GM18511 (cell line): ENCODE data around the gene RAI14.
"Not testable (repeated sequence)": the region's sequence is repeated elsewhere in the genome, so short reads cannot be mapped to it uniquely, and the experiment has no call there.

Experiments
- ATAC-seq: cut with Tn5 transposase; IDR thresholded peaks from one replicate; pipeline ENCODE4 v1.9.1; 2021; ENCODE audit warnings: mild to moderate bottlenecking, moderate library complexity; ENCODE audit not compliant: unreplicated experiment

The RAI14 gene

DNA sequence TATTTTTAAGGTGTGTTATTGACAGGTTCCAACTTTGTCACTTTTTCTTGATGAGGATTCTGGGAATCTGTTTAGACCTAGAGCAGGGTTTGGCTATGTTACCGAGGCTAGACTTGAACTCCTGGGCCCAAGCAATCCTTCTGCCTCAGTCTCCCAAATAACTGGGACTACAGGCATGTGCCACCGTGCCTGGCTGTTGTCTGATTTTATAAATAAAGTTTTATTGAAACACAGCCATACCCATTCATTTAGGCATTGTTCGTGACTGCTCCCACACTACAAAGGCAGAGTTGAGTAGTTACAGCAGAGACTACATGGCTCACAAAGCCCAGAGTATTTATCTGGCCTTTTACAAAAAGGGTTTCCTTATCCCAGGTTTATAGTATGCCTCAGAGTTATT lies 102.4 kb downstream of the RAI14 start:
- no peak for ATAC-seq

DNA sequence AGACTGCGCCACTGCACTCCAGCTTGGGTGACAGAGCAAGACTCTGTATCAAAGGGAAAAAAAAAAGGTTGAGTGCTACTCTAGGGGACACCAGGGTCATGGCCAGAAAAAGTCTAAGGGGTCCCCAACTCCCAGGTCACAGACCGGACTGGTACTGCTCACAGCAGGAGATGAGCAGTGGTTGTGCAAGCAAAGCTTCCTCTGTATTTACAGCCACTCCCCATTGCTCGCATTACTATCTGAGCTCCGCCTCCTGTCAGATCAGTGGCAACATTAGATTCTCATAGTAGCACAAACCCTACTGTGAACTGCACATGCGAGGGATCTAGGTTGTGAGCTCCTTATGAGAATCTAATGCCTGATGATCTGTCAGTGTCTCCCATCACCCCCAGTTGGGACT lies 103.1 kb downstream of the RAI14 start:
- ATAC-seq = not testable (repeated sequence)

DNA sequence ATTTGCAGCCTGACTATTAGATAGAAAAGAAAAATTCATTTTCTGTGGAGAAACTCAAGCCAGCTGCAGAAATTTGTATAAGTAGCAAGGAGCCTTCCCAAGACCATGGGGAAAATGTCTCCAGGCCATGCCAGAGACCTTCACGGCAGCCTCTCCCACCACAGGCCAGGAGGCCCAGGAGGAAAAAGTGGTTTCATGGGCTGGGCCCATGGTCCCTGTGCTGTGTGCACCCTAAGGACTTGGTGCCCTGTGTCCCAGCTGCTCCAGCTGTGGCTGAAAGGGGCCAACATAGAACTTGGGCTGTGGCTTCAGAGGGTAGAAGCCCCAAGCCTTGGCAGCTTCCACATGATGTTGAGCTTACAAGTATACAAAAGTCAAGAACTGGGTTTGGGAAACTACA lies 109.5 kb downstream of the RAI14 start:
- no peak for ATAC-seq

DNA sequence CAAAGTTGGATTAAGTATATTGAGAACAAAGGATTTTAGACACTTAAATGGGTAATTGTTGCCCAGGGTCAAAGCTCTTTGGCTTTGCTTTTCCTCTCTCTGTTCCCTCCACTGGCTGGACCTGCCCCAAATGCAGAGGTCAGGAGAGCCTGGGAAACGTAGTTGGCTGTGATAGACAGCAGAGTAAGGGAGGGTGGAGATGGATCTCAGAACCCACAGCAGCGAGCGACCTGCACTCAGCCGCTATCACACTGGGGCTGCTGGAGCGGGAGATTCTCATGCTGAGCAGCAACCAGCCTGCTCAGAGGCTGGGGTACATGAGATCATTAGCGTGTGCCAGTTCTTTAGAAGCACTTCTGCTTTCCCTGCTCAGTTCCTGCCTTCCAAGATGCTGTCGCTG lies 111.1 kb downstream of the RAI14 start:
- ATAC-seq = no peak

DNA sequence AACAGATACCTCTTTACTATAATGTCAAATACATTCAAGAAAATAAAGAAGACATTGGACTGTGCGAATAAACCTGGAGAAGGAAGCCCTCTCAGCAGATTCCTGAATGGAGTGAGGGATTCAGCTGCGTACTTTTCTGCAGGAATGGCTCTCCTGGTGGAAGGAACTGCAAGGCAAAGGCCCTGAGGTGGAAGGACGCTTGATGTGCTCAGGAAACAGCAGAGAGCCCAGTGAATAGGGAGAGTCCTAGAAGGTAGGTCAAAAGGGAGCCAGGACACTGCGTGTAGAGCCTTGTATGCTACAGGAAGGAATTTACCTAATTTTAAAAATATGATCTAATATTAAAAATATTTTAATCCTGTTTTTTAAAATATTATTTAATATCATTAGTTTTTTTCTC lies 114.4 kb downstream of the RAI14 start:
- ATAC-seq = no peak

DNA sequence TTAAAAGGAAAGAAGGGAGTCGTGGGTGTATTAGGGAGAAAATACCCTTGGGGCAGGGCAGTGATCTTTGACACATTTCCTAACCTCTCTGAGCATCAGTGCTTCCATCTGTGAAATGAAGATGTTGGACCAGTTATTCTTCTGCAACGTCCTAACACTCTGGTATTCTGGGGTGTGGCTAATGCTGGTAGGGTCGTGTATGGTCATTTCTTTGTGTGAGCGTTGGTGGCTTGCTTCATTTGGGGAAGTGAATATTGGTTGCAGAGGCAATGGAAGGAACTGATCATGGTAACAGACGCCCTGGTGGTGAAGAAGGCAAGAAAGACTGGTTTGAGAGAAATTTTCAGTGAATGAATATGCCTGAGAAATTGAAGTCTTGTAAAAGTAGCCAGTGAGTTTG lies 114.9 kb downstream of the RAI14 start:
- no peak for ATAC-seq

DNA sequence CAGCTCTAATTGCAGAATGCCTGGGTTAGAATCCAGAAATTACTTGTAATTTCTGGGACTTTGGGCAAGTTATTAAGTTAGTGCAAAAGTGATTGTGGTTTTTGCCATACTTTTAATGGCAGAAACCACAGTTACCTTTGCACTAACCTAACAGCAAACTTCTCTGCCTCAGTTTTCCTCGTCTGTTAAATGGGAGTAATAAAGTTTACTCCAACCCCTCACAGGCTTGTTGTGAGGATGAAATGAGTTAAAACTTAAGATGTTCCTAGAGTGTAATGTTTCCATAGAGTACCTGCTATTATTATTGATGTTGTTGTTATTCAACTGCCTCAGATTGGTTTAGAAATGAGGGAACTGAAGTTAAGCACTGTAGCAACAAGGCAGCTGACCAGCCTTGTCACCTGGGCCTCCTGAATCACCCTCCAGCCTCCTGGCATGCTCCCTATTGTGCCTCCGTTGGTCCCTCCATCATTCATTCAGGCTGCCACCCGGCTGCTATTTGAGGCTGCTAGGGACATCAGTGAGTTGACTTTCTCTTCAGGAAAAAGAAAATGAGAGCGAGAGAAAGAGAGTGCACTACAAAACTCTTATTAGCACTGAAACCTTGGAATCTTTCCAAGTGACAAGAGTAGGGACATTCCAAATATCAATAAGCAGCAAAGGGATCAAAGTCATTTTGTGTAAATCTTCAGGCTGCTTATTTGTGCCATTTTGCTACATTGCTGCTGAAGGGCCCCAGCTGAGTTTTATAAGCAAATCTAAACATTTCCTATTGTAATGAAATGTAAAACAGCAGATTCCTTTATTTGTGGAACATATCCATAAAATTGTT lies 116.4 kb downstream of the RAI14 start:
- no peak for ATAC-seq

DNA sequence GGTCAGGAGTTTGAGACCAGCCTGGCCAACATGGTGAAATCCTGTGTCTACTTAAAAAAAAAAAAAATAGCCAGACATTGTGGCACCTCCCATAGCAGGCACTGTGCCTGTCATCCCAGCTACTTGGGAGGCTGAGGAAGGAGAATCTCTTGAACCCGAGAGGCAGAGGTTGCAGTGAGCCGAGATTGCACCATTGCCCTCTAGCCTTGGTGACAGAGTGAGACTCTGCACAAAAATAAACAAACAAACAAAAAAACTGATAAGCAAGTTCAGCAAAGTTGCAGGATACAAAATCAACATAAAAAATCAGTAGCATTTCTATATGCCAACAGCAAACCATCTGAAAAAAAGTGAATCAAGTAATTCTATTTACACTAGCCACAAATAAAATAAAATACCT lies 118.0 kb downstream of the RAI14 start:
- no peak for ATAC-seq

DNA sequence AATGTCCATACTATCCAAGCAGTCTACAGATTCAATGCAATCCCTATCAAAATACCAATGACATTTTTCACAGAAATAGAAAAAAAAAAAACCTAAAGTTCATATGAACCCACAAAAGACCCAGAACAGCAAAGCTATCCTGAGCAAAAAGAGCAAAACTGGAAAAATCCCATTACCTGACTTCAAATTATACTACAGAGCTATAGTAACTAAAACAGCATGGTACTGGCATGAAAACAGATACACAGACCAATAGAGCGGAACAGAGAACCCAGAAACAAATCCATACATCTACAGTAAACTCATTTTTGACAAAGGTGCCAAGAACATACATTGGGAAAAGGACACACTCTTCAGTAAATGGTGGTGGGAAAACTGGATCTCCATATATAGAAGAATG lies 118.5 kb downstream of the RAI14 start:
- not testable (repeated sequence) for ATAC-seq

DNA sequence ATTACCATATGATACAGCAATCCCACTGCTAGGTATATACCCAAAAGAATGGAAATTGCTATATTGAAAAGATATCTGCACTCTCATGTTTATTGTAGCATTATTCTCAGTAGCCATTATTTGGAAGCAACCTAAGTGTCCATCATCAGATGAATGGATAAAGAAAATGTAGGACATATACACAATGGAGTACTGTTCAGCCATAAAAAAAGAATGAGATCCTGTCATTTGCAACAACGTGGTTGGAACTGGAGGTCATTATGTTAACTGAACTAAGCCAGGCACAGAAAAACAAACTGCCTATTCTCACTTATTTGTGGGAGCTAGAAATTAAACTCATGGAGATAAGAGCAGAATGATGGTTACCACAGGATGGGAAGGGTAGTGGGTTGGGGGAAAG lies 119.8 kb downstream of the RAI14 start:
- no peak for ATAC-seq

DNA sequence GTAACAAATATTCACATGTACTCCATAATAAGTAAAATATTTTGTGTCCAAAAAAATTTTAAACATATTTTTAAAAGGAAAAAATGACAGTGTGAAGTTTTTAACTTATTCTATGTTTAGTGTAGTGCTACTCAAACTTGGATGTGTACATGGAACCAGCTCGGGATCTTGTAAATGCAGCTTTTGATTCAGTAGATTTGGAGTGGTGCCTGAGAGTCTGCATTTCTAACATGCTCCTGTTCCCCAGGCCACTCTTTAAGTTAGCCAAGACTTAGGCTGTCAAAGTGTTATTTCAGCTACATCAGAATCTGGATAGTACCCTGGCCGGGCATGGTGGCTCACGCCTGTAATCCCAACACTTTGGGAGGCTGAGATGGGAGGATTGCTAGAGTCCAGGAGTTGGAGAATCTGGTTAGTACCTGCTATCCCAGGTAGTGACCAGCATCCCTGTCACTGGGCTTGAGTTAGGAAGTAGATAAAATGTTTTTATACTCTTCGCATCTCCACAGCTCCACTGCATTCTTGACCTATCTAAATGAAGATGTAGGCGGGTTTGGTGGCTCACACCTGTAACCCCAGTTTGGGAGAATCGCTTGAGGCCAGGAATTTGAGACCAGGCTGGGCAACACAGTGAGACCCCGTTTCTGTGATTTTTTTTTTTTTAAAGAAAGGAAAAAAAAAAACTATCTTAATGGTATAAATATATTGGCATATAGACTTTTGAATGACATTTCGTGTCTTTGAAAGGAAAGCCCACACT lies 122.1 kb downstream of the RAI14 start:
- no peak for ATAC-seq

DNA sequence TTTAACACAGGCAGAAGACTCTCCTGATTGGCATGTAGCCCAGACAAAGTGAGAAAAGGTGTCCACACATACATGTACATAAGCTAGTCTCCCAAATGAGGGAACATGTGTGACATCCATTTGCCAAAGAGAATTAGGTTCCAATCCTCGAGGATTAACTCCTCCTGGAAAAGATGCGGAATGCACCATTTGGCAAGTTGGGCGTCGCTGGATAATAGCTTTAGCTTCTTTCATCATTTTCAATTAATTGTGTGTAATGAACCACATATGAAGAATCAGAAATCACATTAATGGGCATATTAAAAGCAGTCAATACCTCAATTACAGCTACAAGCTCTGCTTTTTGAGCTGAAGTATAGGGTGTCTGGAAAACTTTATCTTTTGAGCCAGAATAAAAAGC lies 127.8 kb downstream of the RAI14 start:
- ATAC-seq = not testable (repeated sequence)

DNA sequence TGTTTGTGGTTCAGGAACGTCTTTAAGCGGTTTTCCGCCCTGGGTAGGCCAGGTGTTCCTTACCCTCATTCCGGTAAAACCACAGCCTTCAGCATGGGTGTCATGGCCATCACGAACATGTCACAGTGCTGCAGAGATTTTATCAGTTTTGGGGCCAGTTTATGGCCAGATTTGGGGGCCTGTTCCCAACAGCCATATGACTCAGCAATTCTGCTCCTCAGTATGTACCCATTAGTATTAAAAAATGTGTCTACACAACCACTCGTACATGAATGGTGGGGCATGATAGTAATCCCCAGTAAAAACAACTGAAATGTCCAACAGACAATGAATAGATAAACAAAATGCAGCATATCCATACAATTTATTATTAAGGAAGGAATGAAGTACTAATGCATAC lies 130.9 kb downstream of the RAI14 start:
- no peak for ATAC-seq

DNA sequence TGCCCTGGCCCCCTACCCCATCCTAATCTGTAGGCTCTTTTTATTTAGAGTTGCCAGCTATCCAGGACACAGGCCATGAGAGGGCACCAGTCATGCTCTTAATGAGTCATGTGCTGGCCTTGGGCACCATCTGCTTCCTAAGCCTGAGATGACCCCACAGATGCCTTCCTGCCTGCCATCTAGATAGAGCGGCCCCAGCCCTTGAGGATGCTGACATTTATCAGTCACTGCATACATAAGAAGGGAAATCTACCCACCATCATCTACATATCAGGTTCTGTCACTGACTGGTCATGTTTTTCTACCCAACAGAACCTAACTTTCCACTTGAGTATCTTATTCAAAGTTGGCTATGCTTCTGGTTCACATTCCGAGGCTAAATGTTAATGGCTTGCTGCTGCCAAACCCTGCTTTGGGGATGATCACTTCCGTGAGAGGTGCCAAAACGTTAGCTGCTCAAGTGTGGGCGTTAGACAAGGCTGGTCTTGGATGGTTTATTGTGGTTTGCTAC lies 132.9 kb downstream of the RAI14 start:
- ATAC-seq = no peak

DNA sequence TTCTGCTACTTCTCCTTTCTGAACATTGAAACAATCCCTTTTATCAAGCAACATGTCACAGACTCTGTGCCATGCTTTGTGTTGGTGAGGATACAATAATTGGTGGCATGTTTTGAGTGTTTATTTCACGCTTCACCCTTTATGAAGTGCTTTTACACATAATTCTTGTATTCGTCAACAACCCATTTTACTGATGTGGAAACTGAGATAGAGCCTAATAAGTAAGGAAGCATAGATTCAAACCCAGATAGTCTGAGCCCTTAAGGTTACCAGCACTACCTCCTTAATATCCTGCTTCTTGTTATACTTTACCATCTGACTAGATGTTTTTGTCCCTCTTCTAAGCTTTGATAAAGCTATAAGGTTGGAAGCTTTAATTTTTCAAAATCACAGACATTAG lies 133.5 kb downstream of the RAI14 start:
- no peak for ATAC-seq

DNA sequence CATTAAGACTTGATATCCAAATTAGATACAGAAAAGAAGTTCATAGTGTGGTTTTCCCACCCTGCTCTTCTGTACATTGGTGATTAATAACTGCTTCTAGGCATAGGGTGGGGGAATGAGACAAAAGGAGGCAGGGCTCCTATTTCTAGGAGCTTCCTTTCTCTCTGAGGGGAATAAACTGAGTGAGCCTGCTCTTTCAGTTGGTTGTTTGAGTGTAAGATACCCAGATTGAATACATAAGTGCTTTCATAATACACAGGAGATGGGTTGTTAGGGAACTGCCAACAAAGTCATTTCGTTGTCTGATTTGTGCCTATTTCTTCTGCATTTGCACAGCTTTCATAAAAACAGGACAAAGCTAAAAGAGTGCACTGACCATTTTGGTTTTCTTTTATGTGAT lies 133.9 kb downstream of the RAI14 start:
- no peak for ATAC-seq

DNA sequence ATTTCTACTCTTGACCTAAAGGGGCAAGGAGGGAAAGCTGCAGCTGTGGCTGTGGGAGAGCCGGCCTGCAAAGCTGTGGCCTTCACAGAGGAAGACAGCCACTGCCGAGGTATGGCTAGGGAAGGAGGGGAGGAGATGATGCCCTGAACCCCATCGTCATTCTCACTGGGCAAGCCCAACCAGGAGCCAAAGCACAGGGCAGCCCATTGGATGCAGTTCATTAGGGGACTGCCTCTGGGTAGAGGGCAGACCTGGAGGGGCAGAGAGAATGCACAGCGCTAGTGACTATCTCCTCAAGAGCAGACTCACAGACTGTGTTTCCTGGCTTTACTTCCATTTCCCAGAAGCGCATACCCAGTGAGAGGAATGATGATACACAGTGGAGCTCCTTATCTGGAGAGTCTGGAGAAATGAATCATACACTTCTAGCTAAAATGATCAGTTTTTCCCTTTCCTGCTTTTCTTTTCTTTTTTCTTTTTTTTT lies 135.7 kb downstream of the RAI14 start:
- ATAC-seq = no peak

DNA sequence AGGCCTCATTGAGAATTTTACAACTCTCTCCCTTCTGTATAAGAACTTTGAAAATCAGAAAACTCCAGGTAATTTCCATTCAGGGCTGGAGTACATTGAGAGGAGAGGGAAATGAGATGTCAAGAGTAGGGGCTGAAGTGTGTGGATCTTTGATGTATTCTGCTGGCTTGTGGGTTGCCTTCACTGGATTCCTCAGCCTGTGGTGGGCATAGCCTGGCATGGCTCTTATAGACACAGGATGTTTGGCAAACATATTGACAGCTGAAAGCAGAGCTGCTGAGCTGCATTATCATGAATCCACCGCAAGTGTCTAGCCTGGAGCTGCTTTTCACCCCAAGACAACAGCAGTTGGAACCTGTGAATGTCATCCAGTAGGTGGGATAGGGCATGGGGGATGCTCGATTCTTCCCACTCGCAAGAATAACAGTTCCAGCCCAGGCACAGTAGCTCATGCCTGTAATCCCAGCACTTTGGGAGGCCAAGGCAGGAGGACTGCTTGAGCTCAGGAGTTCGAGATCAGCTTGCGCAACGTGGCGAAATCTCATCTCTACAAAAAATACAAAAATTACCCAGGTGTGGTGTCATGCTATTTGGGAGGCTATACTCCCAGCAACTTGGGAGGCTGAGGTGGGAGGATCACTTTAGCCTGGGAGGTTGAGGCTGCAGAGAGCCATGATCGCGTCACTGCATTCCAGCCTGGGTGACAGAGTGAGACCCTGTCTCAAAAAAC lies 146.9 kb downstream of the RAI14 start:
- no peak for ATAC-seq

DNA sequence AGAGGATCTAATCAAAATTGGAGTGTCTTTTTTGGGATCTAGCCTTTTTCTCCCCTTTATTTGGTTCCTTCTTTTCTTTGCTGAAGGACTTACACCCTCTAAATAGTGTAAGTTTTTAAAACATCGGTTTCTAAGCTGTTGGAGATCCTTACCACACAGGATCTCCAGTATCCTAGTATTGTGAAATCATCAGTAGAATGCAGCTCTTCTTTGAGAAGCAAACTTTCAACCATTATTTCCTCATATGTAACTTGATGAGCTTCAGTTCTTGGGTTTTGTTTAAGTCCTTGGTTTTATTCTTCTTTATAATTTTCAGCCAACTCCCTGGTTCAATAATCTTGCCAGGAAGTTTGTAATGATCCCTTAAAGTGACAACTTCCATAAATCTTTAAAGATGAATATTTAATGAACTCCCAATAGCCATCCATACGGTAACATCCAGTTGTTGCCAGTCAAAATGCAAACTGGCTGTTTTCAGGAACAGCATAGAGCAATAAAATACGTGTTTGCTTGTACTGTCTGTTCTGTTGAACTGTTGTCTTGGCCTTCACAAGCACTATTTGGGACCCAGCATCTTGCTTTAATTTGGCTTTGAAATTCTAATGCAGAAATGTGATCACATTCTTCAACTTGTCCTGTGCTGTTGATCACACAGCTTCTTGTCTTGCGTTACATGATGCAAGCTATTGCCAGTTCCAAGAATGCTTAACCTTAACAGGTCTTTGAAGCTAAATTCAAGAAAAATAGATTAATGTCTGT lies 148.0 kb downstream of the RAI14 start:
- ATAC-seq = no peak

DNA sequence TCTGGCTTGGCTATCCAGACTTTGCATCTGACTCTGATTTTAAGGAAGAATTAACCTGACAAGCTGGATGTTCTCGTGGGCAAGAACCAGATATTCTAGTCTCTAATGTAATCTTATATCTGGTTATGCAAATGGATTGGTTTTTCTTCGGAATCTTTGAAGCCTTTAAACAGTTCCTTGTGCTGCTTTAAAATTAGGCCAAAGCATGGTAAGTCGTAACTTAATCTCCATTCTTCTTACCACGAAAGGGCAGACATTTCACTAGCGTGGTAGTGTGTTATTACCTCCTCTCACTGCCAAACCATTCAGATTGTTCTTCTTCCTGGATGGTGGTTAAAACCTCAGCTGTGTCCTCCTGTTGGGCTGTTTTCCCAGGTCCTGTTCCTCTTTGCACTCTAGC lies 148.8 kb downstream of the RAI14 start:
- ATAC-seq = no peak

DNA sequence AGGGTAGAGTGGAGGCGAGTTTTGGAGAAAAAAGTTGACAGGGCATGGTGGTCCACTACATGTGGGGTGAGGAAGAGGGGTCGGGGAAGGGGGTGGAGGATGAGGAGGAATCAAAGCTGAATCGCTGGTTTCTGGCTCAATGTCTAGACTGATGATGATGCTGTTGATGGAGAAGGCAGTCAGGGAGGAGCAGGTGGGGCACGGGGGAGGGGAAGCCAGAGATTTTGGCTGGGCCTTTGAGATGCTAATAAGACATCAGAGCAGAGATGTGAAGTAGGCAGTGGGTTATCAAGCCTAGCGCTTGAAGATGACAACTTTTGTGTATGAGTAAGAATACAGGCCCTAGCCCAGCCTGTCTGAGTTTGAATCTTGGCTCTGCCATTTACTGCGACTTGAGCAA lies 150.4 kb downstream of the RAI14 start:
- ATAC-seq = no peak
